HCT116 (cell line): ENCODE data around the gene RAD18. TPM values are rescaled to one million over a fixed set of nuclear protein-coding genes. Genes with fewer than 3 reads are reported as not detected.

Experiments
- ATAC-seq: fragments of 200-7000 bp; cut with Tn5 transposase; 2 replicates; pipeline ENCODE4 v1.9.1; 2020; ENCODE audit warnings: mild to moderate bottlenecking, moderate library complexity
- BruUV-seq: library from RNA; stranded (reverse); fragments of 400-500 nt; replicated peaks from 2 replicates; lab custom pipeline; 2021; lab: Mats Ljungman, UMichigan
- CTCF ChIA-PET: fragments of 300-600 bp; sonication (Branson Sonifier 250); formaldehyde crosslinking; loops from one replicate; lab custom pipeline; 2021; ENCODE audit warnings: antibody characterized with exemption; lab: Charles Lee
- POLR2A ChIA-PET: fragments of 300-600, 350-600 bp; sonication (Branson Sonifier 250); formaldehyde crosslinking; loops from one replicate; lab custom pipeline; 2021; ENCODE audit warnings: antibody characterized with exemption; lab: Charles Lee
- RAD21 ChIA-PET, 2 experiments: fragments of 300-600 bp; sonication (Branson Sonifier 250); formaldehyde crosslinking; loops; one replicate each; lab custom pipeline; 2023; ENCODE audit warnings: low total read pairs in 2 of 2; ENCODE audit not compliant: uncharacterized antibody in 2 of 2, unreplicated experiment in 2 of 2, low non-redundant PET in 1 of 2; lab: Charles Lee
- DNase-seq: peaks from one replicate; pipeline ENCODE4 v3.0.0-alpha.2; 2010; ENCODE audit warnings: low read depth, low spot score
- H2AFZ ChIP-seq: fragments of 200-600 bp; shearing (Covaris generic), sonication (generic); 2 replicates; pipeline ENCODE4 v1.6.1; 2017; ENCODE audit warnings: low read depth, mixed run types, mixed read lengths, antibody characterized with exemption, low read length; ENCODE audit not compliant: poor library complexity, severe bottlenecking
- H3K27ac ChIP-seq: 2 replicates; pipeline ENCODE4 v1.5.1; 2012; ENCODE audit warnings: low read depth, low read length
- H3K27me3 ChIP-seq: fragments of 200-600 bp; sonication (generic); 2 replicates; pipeline ENCODE4 v1.6.1; 2016; ENCODE audit warnings: mixed run types, low read length, mixed read lengths; ENCODE audit not compliant: insufficient read depth
- H3K36me3 ChIP-seq, 2 experiments: fragments of 200-500 bp in 1 of 2; fragments of 200-600 bp in 1 of 2; sonication (Bioruptor generic) in 1 of 2; sonication (generic) in 1 of 2; 2 replicates each; pipeline versions ENCODE4 v1.5.1 to v1.6.1; 2014 to 2016; ENCODE audit warnings: low read length in 2 of 2, inconsistent platforms in 1 of 2, mixed read lengths in 1 of 2, mixed run types in 1 of 2; ENCODE audit not compliant: insufficient read depth in 2 of 2, control insufficient read depth in 1 of 2
- H3K4me1 ChIP-seq, 2 experiments: fragments of 200-600 bp in 1 of 2; sonication (generic) in 1 of 2; 2 replicates each; pipeline versions ENCODE4 v1.5.1 to v1.6.1; 2012 to 2017; ENCODE audit warnings: low read length in 2 of 2, inconsistent platforms in 1 of 2, mild to moderate bottlenecking in 1 of 2, mixed read lengths in 1 of 2, mixed run types in 1 of 2, moderate library complexity in 1 of 2; ENCODE audit not compliant: insufficient read depth in 2 of 2, control insufficient read depth in 1 of 2
- H3K4me2 ChIP-seq: fragments of 200-600 bp; sonication (generic); 2 replicates; pipeline ENCODE4 v1.6.1; 2017; ENCODE audit warnings: mixed run types, low read length, mixed read lengths
- H3K4me3 ChIP-seq, 2 experiments: fragments of 200-600 bp in 1 of 2; sonication (generic) in 1 of 2; replicated peaks in 1 of 2; 2 replicates each; pipeline ENCODE4 v1.5.1; 2011 to 2016; ENCODE audit warnings: low read length in 2 of 2, control low read depth in 1 of 2, low read depth in 1 of 2, mild to moderate bottlenecking in 1 of 2, mixed read lengths in 1 of 2, mixed run types in 1 of 2
- H3K79me2 ChIP-seq: fragments of 200-600 bp; sonication (generic); 2 replicates; pipeline ENCODE4 v1.6.1; 2017; ENCODE audit warnings: mild to moderate bottlenecking, mixed run types, low read length, moderate library complexity, mixed read lengths; ENCODE audit not compliant: insufficient read depth
- H3K9ac ChIP-seq: fragments of 200-600 bp; sonication (generic); 2 replicates; pipeline ENCODE4 v1.6.1; 2016; ENCODE audit warnings: low read length, mixed read lengths
- H3K9me2 ChIP-seq: fragments of 200-600 bp; sonication (generic), shearing (Covaris generic); 2 replicates; pipeline ENCODE4 v1.6.1; 2017; ENCODE audit warnings: mixed run types, mild to moderate bottlenecking, moderate library complexity; ENCODE audit not compliant: insufficient read depth
- H3K9me3 ChIP-seq, 2 experiments: fragments of 200-500 bp in 1 of 2; fragments of 200-600 bp in 1 of 2; sonication (Bioruptor generic) in 1 of 2; sonication (generic) in 1 of 2; 2 replicates each; pipeline ENCODE4 v1.6.1; 2014 to 2017; ENCODE audit warnings: low read length in 2 of 2, mixed read lengths in 2 of 2, inconsistent platforms in 1 of 2, low read depth in 1 of 2, mild to moderate bottlenecking in 1 of 2, mixed run types in 1 of 2, moderate library complexity in 1 of 2; ENCODE audit not compliant: control insufficient read depth in 1 of 2, insufficient read depth in 1 of 2
- H4K20me1 ChIP-seq: fragments of 200-600 bp; sonication (generic), shearing (Covaris generic); 2 replicates; pipeline ENCODE4 v1.6.1; 2017; ENCODE audit warnings: mixed run types, mild to moderate bottlenecking, moderate library complexity; ENCODE audit not compliant: insufficient read depth
- CEBPB ChIP-seq: IDR thresholded peaks from 2 replicates; pipeline ENCODE4 v1.6.1; 2012; ENCODE audit warnings: low read depth
- ELF1 ChIP-seq: IDR thresholded peaks from 2 replicates; pipeline ENCODE4 v1.6.1; 2012; ENCODE audit warnings: low read depth, borderline replicate concordance
- EZH2 ChIP-seq: fragments of 200-600 bp; sonication (generic); IDR thresholded peaks from 2 replicates; pipeline ENCODE4 v1.6.1; 2017; ENCODE audit warnings: antibody characterized with exemption, mixed run types
- EZH2phosphoT487 ChIP-seq: fragments of 200-600 bp; IDR thresholded peaks from 2 replicates; pipeline ENCODE4 v1.6.1; 2018; ENCODE audit warnings: antibody characterized with exemption, borderline replicate concordance
- FOSL1 ChIP-seq: IDR thresholded peaks from 2 replicates; pipeline ENCODE4 v1.6.1; 2012; ENCODE audit warnings: low read depth
- MAX ChIP-seq: IDR thresholded peaks from 2 replicates; pipeline ENCODE4 v1.6.1; 2012
- POLR2AphosphoS5 ChIP-seq: IDR thresholded peaks from 2 replicates; pipeline ENCODE4 v1.6.1; 2011; ENCODE audit warnings: mild to moderate bottlenecking, low read depth, low read length, moderate library complexity
- RAD21 ChIP-seq: IDR thresholded peaks from 2 replicates; pipeline ENCODE4 v1.6.1; 2012; ENCODE audit warnings: low read depth, mild to moderate bottlenecking
- SIN3A ChIP-seq: IDR thresholded peaks from 2 replicates; pipeline ENCODE4 v1.6.1; 2012; ENCODE audit warnings: low read depth
- SRF ChIP-seq: IDR thresholded peaks from 2 replicates; pipeline ENCODE4 v1.6.1; 2012; ENCODE audit warnings: low read depth
- TCF7L2 ChIP-seq: IDR thresholded peaks from 2 replicates; pipeline ENCODE4 v1.7.0; 2011; ENCODE audit warnings: borderline replicate concordance, inconsistent platforms; ENCODE audit not compliant: insufficient read depth, insufficient read length; ENCODE audit errors: extremely low read depth
- YY1 ChIP-seq: IDR thresholded peaks from 2 replicates; pipeline ENCODE4 v1.6.1; 2011; ENCODE audit warnings: low read length, low read depth, moderate library complexity, mild to moderate bottlenecking; ENCODE audit not compliant: insufficient replicate concordance; ENCODE audit errors: extremely low read depth
- ZFX ChIP-seq: fragments of 450-650 bp; IDR thresholded peaks from 2 replicates; pipeline ENCODE4 v1.6.1; 2017
- ZNF274 ChIP-seq: fragments of 200-500 bp; sonication (Bioruptor generic); IDR thresholded peaks from 2 replicates; pipeline ENCODE4 v1.6.1; 2014; ENCODE audit warnings: mild to moderate bottlenecking, low read depth, low read length, inconsistent platforms
- intact Hi-C: fragments of 100-400 bp; cut with micrococcal nuclease; formaldehyde crosslinking; loops from 2 replicates; pipeline ENCODE4 v1.10.0; 2022
- total RNA-seq: library from RNA; stranded (reverse); gene quantifications from one replicate; pipeline ENCODE4 v1.2.1, GENCODE V29; 2021; ENCODE audit not compliant: unreplicated experiment
- TF ChIP-seq, protein P1 (sequence below): IDR thresholded peaks from 2 replicates; pipeline ENCODE4 v1.6.1; 2012

Gene RAD18
- total RNA-seq, 1 experiment from 2014 or later = 28.7 TPM

- Histone ChIP-seq H3K36me3 (no peaks in the 10 kb centered on the region), H3K9me3 (no peaks in the 10 kb centered on the region), H3K9me2 (no peaks in the 10 kb centered on the region), H3K79me2 (no peaks in the 10 kb centered on the region), H3K27ac (no peak overlapping the region), H2AFZ (no peak overlapping the region), H4K20me1 (no peaks in the 10 kb centered on the region), H3K27me3 (no peaks in the 10 kb centered on the region), H3K4me2 (no peak overlapping the region), H3K4me1 (no peaks in the 10 kb centered on the region), H3K9ac (no peak overlapping the region), H3K4me3 (no peak overlapping the region)
- peak; percentile 17; the same call in 1 of the 2 replicates for ATAC-seq
- TF ChIP-seq, protein P1, sequence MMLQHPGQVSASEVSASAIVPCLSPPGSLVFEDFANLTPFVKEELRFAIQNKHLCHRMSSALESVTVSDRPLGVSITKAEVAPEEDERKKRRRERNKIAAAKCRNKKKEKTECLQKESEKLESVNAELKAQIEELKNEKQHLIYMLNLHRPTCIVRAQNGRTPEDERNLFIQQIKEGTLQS = no peak
- TF ChIP-seq ZNF274 (no peak), ZFX (no peak), RAD21 (no peak), SRF (no peak), EZH2 (no peak), POLR2AphosphoS5 (no peak)
- intact Hi-C loops = no loop called here
- DNase-seq = no peak
- ChIA-PET RAD21 (no interaction called here), POLR2A (no interaction called here), CTCF (no interaction called here)
- BruUV-seq = no TSS peak
Observed at GRCh38 chr3:8837162-8837561, 126.1 kb downstream of the RAD18 start.

- H4K20me1 ChIP-seq = no peaks in the 10 kb centered on the region
- POLR2A ChIA-PET = no interaction called here
- H3K9ac ChIP-seq = no peak overlapping the region
- no peak overlapping the region for H2AFZ ChIP-seq
- CTCF ChIA-PET = no interaction called here
- H3K9me3 ChIP-seq = no peaks in the 10 kb centered on the region
- TF ChIP-seq TCF7L2 (no peak), CEBPB (no peak), EZH2phosphoT487 (no peak), FOSL1 (no peak), YY1 (no peak), EZH2 (no peak), ELF1 (no peak), MAX (no peak), SIN3A (no peak)
- TF ChIP-seq, protein P1 = no peak
- H3K79me2 ChIP-seq = no peaks in the 10 kb centered on the region
- H3K4me2 ChIP-seq = no peak overlapping the region
- no peak for ATAC-seq
- no peak overlapping the region for H3K27ac ChIP-seq
- no TSS peak for BruUV-seq
- RAD21 ChIA-PET = no interaction called here
- no peak overlapping the region for H3K4me3 ChIP-seq
- H3K4me1 ChIP-seq = no peaks in the 10 kb centered on the region
- H3K9me2 ChIP-seq = no peaks in the 10 kb centered on the region
- H3K36me3 ChIP-seq = no peaks in the 10 kb centered on the region
- intact Hi-C loops = no loop called here
- no peaks in the 10 kb centered on the region for H3K27me3 ChIP-seq
- no peak for DNase-seq
Observed at GRCh38 chr3:8836096-8836495, 127.2 kb downstream of the RAD18 start.
